Keratinocyte (primary cell): ENCODE results near the gene VPS37C.

Source experiments
- EZH2 ChIP-seq: IDR thresholded peaks from one replicate; pipeline ENCODE4 v1.6.1; 2012; ENCODE audit warnings: inconsistent platforms, mild to moderate bottlenecking, low read length, moderate library complexity
- TF ChIP-seq, protein P1 (sequence below), 3 experiments: IDR thresholded peaks in 1 of 3; conservative IDR thresholded peaks in 1 of 3; optimal IDR thresholded peaks in 1 of 3; 2 replicates in 2 of 3; 3 replicates in 1 of 3; pipeline versions ENCODE3 to v1.5.1; 2011; ENCODE audit warnings: low read length in 3 of 3, mild to moderate bottlenecking in 3 of 3, moderate library complexity in 2 of 3, control low read depth in 1 of 3, inconsistent platforms in 1 of 3; ENCODE audit not compliant: insufficient read depth in 2 of 3; ENCODE audit errors: extremely low read depth in 1 of 3

DNA sequence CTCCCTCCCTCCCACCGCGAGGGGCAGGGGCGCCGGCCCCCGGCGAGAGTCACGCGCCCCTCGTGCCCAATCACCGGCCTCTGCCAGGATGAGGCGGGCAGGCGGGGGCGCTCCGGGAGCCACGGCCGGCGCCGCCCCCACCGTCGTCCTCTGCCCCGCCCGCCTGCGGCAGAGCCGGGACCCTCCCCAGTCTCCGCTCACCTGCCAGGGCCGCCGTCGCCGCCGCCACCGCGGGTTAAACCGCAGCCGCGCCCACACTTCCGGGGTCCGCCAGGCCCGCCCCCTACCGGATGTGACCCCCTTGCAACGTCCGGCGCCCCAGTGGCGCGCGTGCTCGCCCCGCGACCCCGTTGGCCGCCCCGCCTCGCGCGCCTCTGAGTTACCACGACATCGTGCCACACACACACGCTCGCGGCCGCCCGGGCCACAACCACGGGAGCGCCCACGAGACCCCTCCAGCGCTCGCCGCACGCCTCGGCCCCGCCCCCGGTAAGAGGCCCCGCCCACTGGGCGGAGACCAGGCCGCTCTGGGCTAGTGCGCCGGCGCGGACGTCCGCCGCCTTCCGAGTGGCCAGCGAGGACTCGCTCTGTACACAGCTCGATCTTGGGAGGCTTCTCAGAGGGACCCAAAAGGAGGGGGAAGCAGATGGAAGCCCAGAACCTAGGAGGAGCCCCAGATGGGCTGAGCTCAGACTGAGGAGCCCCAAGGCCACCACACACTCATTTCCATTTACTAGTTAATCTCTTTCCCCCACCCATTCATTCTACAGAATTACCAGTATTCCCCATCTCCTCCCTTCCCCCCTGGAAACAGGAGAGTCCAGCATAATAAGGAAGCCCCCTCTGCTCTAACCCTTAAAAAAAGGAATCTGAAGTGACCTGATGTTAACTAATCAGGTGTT is at the start of gene VPS37C:
- TF ChIP-seq, protein P1, sequence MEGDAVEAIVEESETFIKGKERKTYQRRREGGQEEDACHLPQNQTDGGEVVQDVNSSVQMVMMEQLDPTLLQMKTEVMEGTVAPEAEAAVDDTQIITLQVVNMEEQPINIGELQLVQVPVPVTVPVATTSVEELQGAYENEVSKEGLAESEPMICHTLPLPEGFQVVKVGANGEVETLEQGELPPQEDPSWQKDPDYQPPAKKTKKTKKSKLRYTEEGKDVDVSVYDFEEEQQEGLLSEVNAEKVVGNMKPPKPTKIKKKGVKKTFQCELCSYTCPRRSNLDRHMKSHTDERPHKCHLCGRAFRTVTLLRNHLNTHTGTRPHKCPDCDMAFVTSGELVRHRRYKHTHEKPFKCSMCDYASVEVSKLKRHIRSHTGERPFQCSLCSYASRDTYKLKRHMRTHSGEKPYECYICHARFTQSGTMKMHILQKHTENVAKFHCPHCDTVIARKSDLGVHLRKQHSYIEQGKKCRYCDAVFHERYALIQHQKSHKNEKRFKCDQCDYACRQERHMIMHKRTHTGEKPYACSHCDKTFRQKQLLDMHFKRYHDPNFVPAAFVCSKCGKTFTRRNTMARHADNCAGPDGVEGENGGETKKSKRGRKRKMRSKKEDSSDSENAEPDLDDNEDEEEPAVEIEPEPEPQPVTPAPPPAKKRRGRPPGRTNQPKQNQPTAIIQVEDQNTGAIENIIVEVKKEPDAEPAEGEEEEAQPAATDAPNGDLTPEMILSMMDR (optimal IDR thresholded peaks at IDR 0.05 in 1 of 3, IDR thresholded peaks at IDR 0.05 in 1 of 3, conservative IDR thresholded peaks at IDR 0.05 in 1 of 3; ENCODE audit: extremely low read depth in 1 of 3, insufficient read depth in 2 of 3, low read length in 3 of 3), result no peak
- TF ChIP-seq EZH2, result no peak
